ENCODE data around the gene DACT1. TPM values are rescaled to one million over a fixed set of nuclear protein-coding genes. Genes with fewer than 3 reads are reported as not detected.

Gene DACT1
- total and polyA plus RNA-seq, 7 donors: 1.8 to 21.2 (median 5.9) TPM

- no peak for DNase-seq
- intact Hi-C loops (cut with DNase I): loop anchor here (2.0 kb wide), 1 partner anchor 413 kb away; no protein-coding TSS in a partner anchor
- TF ChIP-seq EP300 (IDR thresholded peaks at IDR 0.05): no peak
- no peak for TF ChIP-seq POLR2AphosphoS5 (IDR thresholded peaks at IDR 0.05)
- no peak overlapping the region for H3K4me3 ChIP-seq
- H3K27me3 ChIP-seq: no peaks in the 10 kb centered on the region
- WGBS, 2 donors: 86 to 92% methylated on average over 5 of the region's 5 CpGs
- H3K4me1 ChIP-seq: peaks cover 0 to 35% (median 23%) of the 10 kb centered on the region in 4 donors
- peaks cover 11 to 55% (median 24%) of the 10 kb centered on the region in 4 donors for H3K36me3 ChIP-seq
- no peak overlapping the region for H3K27ac ChIP-seq
- no peaks in the 10 kb centered on the region for H3K9me3 ChIP-seq
These were observed 3.7 kb downstream of the DACT1 start for GRCh38 chr14:58641509-58641908.

- TF ChIP-seq CTCF (IDR thresholded peaks at IDR 0.05): no peak
- WGBS, 2 donors: 45 to 75% methylated on average over 1 of the region's 1 CpG
- H3K4me3 ChIP-seq: no peak overlapping the region
- no peaks in the 10 kb centered on the region for H3K27me3 ChIP-seq
- H3K4me1 ChIP-seq: peaks cover 0 to 28% (median 23%) of the 10 kb centered on the region in 4 donors
- DNase-seq: no peak
- peaks cover 13 to 66% (median 26%) of the 10 kb centered on the region in 4 donors for H3K36me3 ChIP-seq
- intact Hi-C loops (cut with DNase I): no loop called here
- no peaks in the 10 kb centered on the region for H3K9me3 ChIP-seq
- H3K27ac ChIP-seq: no peak overlapping the region
These were observed 5.6 kb downstream of the DACT1 start for GRCh38 chr14:58643366-58643765.

GRCh38 chr14:58645641-58646040 lies 7.9 kb downstream of the DACT1 start:
- no peak for DNase-seq
- no peaks in the 10 kb centered on the region for H3K9me3 ChIP-seq
- H3K4me3 ChIP-seq: no peak overlapping the region
- H3K4me1 ChIP-seq: peaks cover 0 to 8% (median 3%) of the 10 kb centered on the region in 4 donors
- peaks cover 13 to 66% (median 26%) of the 10 kb centered on the region in 4 donors for H3K36me3 ChIP-seq
- no peaks in the 10 kb centered on the region for H3K27me3 ChIP-seq
- 97% methylated on average over 20 of the region's 20 CpGs for WGBS, 2 donors
- intact Hi-C loops (cut with DNase I): no loop called here
- no peak overlapping the region for H3K27ac ChIP-seq
- TF ChIP-seq EP300 (IDR thresholded peaks at IDR 0.05) (no peak), POLR2AphosphoS5 (IDR thresholded peaks at IDR 0.05) (no peak), CTCF (IDR thresholded peaks at IDR 0.05) (no peak)

GRCh38 chr14:58646479-58646878 lies 8.7 kb downstream of the DACT1 start:
- Histone ChIP-seq H3K27ac (no peak overlapping the region), H3K9me3 (no peaks in the 10 kb centered on the region), H3K27me3 (no peaks in the 10 kb centered on the region), H3K36me3 (peaks cover 13 to 60% (median 26%) of the 10 kb centered on the region in 4 donors), H3K4me3 (no peak overlapping the region), H3K4me1 (peaks cover 0 to 4% (median under 1%) of the 10 kb centered on the region in 4 donors)
- no peak for DNase-seq
- WGBS, 2 donors: 95 to 96% methylated on average over 34 of the region's 34 CpGs
- TF ChIP-seq EP300 (IDR thresholded peaks at IDR 0.05): no peak
- no peak for TF ChIP-seq CTCF (IDR thresholded peaks at IDR 0.05)
- no peak for TF ChIP-seq POLR2A (IDR thresholded peaks at IDR 0.05)
- no peak for TF ChIP-seq POLR2AphosphoS5 (IDR thresholded peaks at IDR 0.05)
- intact Hi-C loops (cut with DNase I): no loop called here

GRCh38 chr14:58647777-58648176 lies 10.0 kb downstream of the DACT1 start:
- Histone ChIP-seq H3K27ac (no peak overlapping the region), H3K36me3 (peaks cover 13 to 47% (median 18%) of the 10 kb centered on the region in 4 donors), H3K4me1 (peaks cover 0 to 4% (median 0%) of the 10 kb centered on the region in 4 donors), H3K9me3 (no peaks in the 10 kb centered on the region), H3K27me3 (no peaks in the 10 kb centered on the region), H3K4me3 (no peak overlapping the region)
- WGBS, 2 donors: 89 to 90% methylated on average over 4 of the region's 4 CpGs
- intact Hi-C loops (cut with DNase I): no loop called here
- no peak for TF ChIP-seq POLR2AphosphoS5 (IDR thresholded peaks at IDR 0.05)
- no peak for TF ChIP-seq CTCF (IDR thresholded peaks at IDR 0.05)
- TF ChIP-seq EP300 (IDR thresholded peaks at IDR 0.05): no peak
- TF ChIP-seq POLR2A (IDR thresholded peaks at IDR 0.05): no peak
- no peak for DNase-seq
